Trophoblast cell (in vitro differentiated cells and primary cell): ENCODE results near the gene APOE.

Experiments
- DNase-seq, 2 donors: peaks; one replicate each; pipeline ENCODE4 v3.0.0-alpha.2; 2016
- H2AFZ ChIP-seq: 2 replicates; pipeline ENCODE4 v1.6.1; 2013; ENCODE audit warnings: low read length, moderate library complexity, mild to moderate bottlenecking; ENCODE audit not compliant: insufficient read depth, poor library complexity
- H2AK5ac ChIP-seq: 2 replicates; pipeline ENCODE4 v1.6.1; 2013; ENCODE audit warnings: mild to moderate bottlenecking, low read length
- H2BK120ac ChIP-seq: 2 replicates; pipeline ENCODE4 v1.6.1; 2013; ENCODE audit warnings: low read length, mild to moderate bottlenecking, moderate library complexity; ENCODE audit not compliant: insufficient read depth, poor library complexity
- H2BK12ac ChIP-seq: 2 replicates; pipeline ENCODE4 v1.6.1; 2013; ENCODE audit warnings: mild to moderate bottlenecking, low read length, moderate library complexity
- H2BK5ac ChIP-seq: 2 replicates; pipeline ENCODE4 v1.6.1; 2013; ENCODE audit warnings: low read length, low read depth, moderate library complexity, mild to moderate bottlenecking; ENCODE audit not compliant: poor library complexity
- H3K14ac ChIP-seq: 2 replicates; pipeline ENCODE4 v1.6.1; 2013; ENCODE audit warnings: mild to moderate bottlenecking, low read length
- H3K18ac ChIP-seq: 2 replicates; pipeline ENCODE4 v1.6.1; 2013; ENCODE audit warnings: mild to moderate bottlenecking, low read length
- H3K23ac ChIP-seq: 2 replicates; pipeline ENCODE4 v1.6.1; 2013; ENCODE audit warnings: low read length
- H3K27ac ChIP-seq: 2 replicates; pipeline ENCODE4 v1.5.1; 2013; ENCODE audit warnings: low read depth, mild to moderate bottlenecking, inconsistent platforms, low read length, moderate library complexity
- H3K27me3 ChIP-seq: 2 replicates; pipeline ENCODE4 v1.6.1; 2013; ENCODE audit warnings: inconsistent platforms, mild to moderate bottlenecking, low read length, moderate library complexity; ENCODE audit not compliant: insufficient read depth
- H3K36me3 ChIP-seq, 2 experiments: 1 replicate in 1 of 2; 2 replicates in 1 of 2; pipeline ENCODE4 v1.6.1; 2013; ENCODE audit warnings: low read length in 2 of 2, mild to moderate bottlenecking in 2 of 2, moderate library complexity in 1 of 2; ENCODE audit not compliant: insufficient read depth in 2 of 2, control insufficient read depth in 1 of 2
- H3K4ac ChIP-seq: 2 replicates; pipeline ENCODE4 v1.6.1; 2013; ENCODE audit warnings: low read depth, mild to moderate bottlenecking, low read length, moderate library complexity
- H3K4me1 ChIP-seq, 2 experiments: 1 replicate in 1 of 2; 2 replicates in 1 of 2; pipeline ENCODE4 v1.6.1; 2013; ENCODE audit warnings: low read length in 2 of 2, mild to moderate bottlenecking in 2 of 2, moderate library complexity in 1 of 2; ENCODE audit not compliant: insufficient read depth in 2 of 2, control insufficient read depth in 1 of 2
- H3K4me2 ChIP-seq: 2 replicates; pipeline ENCODE4 v1.6.1; 2013; ENCODE audit warnings: inconsistent platforms, mild to moderate bottlenecking, low read length, moderate library complexity
- H3K4me3 ChIP-seq: 2 replicates; pipeline ENCODE4 v1.5.1; 2013; ENCODE audit warnings: mild to moderate bottlenecking, low read depth, low read length, inconsistent platforms
- H3K79me1 ChIP-seq: one replicate; pipeline ENCODE4 v1.6.1; 2013; ENCODE audit warnings: low read length
- H3K79me2 ChIP-seq: 2 replicates; pipeline ENCODE4 v1.6.1; 2013; ENCODE audit warnings: low read length, mild to moderate bottlenecking; ENCODE audit not compliant: control insufficient read depth, insufficient read depth, poor library complexity
- H3K9ac ChIP-seq: 2 replicates; pipeline ENCODE4 v1.6.1; 2013; ENCODE audit warnings: mild to moderate bottlenecking, low read length
- H3K9me3 ChIP-seq: 2 replicates; pipeline ENCODE4 v1.6.1; 2013; ENCODE audit warnings: low read depth, mild to moderate bottlenecking, control low read depth, inconsistent platforms, low read length; ENCODE audit not compliant: insufficient read depth
- H4K12ac ChIP-seq: 2 replicates; pipeline ENCODE4 v1.6.1; 2013; ENCODE audit warnings: low read depth, mild to moderate bottlenecking, low read length, moderate library complexity
- H4K8ac ChIP-seq: 2 replicates; pipeline ENCODE4 v1.6.1; 2013; ENCODE audit warnings: low read depth, mild to moderate bottlenecking, low read length, moderate library complexity
- H4K91ac ChIP-seq: one replicate; pipeline ENCODE4 v1.6.1; 2013; ENCODE audit warnings: low read depth, mild to moderate bottlenecking, low read length, moderate library complexity
- WGBS: extraction: QIAGEN DNeasy Blood & Tissue Kit; methylation state at CpG from one replicate; pipeline ENCODE4 v1.1.7; 2013; ENCODE audit warnings: missing lambda C conversion rate; ENCODE audit not compliant: insufficient read length, insufficient coverage; ENCODE audit errors: extremely low coverage; 5-methylcytosine and 5-hydroxymethylcytosine counted together

Gene APOE

DNA sequence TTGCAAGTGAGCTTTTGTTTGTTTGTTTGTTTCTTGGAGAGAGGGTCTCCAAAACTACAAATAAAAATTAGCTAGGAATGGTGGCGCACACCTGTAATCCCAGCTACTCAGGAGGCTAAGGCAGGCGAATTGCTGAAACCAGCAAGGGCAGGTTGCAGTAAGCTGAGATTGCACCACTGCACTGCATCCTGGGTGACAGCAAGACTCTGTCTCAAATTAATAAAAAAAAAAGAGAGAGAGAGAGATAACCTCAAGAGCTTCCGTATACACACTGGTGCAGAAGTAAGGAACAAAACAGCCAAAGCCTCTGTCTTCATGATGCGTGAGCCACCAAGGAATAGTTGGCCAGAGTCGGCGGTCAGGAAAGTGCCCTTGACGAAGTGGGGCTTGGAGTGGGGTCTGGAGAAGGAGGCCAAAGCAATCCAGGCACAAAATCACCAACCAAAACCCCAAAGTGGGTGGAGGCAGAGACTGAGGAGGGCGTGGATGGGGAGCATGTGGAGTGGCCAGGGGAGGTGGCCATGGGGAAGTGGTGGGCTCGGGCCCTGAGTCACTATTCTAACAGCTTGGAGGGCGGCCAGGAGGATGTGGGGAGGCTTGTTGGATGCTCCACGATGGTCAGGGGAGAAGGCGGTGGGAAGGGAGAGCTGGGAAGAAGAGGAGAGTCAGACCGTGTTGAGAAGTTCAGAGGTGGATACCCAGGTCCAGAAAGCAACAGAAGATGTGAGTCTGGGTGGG lies 35.7 kb upstream of the APOE start:
- Histone ChIP-seq H4K8ac (no peak overlapping the region), H3K4me1 (peaks cover 17 to 19% of the 10 kb centered on the region in 2 experiments), H3K18ac (no peak overlapping the region), H2BK5ac (no peak overlapping the region), H2AFZ (no peak overlapping the region), H3K9ac (no peak overlapping the region), H3K79me1 (peaks cover 4% of the 10 kb centered on the region), H3K9me3 (peaks cover 2% of the 10 kb centered on the region), H3K4me3 (no peak overlapping the region), H3K79me2 (no peaks in the 10 kb centered on the region), H3K27ac (no peak overlapping the region), H2BK120ac (no peak overlapping the region), H2BK12ac (no peak overlapping the region), H3K14ac (no peak overlapping the region), H4K12ac (no peak overlapping the region), H3K27me3 (no peaks in the 10 kb centered on the region), H3K4me2 (no peak overlapping the region), H3K23ac (no peak overlapping the region), H4K91ac (no peak overlapping the region), H2AK5ac (no peak overlapping the region), H3K36me3 (peaks cover 74 to 76% of the 10 kb centered on the region in 2 experiments), H3K4ac (no peak overlapping the region)
- no peak for DNase-seq
- WGBS: no CpG with 5 or more reads among the region's 13 CpGs

- Histone ChIP-seq H3K4me2 (no peak overlapping the region), H2AK5ac (no peak overlapping the region), H3K79me2 (no peaks in the 10 kb centered on the region), H3K14ac (no peak overlapping the region), H3K27me3 (no peaks in the 10 kb centered on the region), H2BK120ac (no peak overlapping the region), H3K23ac (no peak overlapping the region), H2AFZ (no peak overlapping the region), H4K8ac (no peak overlapping the region), H3K4me1 (peaks cover 26 to 32% of the 10 kb centered on the region in 2 experiments), H2BK5ac (no peak overlapping the region), H2BK12ac (no peak overlapping the region), H4K12ac (no peak overlapping the region), H3K27ac (no peak overlapping the region), H4K91ac (no peak overlapping the region), H3K18ac (no peak overlapping the region), H3K9ac (no peak overlapping the region), H3K9me3 (peaks cover 2% of the 10 kb centered on the region), H3K4me3 (no peak overlapping the region), H3K36me3 (peaks cover 66 to 73% of the 10 kb centered on the region in 2 experiments), H3K4ac (no peak overlapping the region), H3K79me1 (peaks cover 11% of the 10 kb centered on the region)
- DNase-seq: no peak
- no CpG with 5 or more reads among the region's 14 CpGs for WGBS
These were observed 33.8 kb upstream of the APOE start for GRCh38 chr19:44871809-44872208.

GRCh38 chr19:44872661-44873060 lies 32.9 kb upstream of the APOE start:
- Histone ChIP-seq H3K9me3 (peaks cover 2% of the 10 kb centered on the region), H3K18ac (no peak overlapping the region), H2AFZ (no peak overlapping the region), H3K14ac (no peak overlapping the region), H3K27me3 (no peaks in the 10 kb centered on the region), H4K91ac (no peak overlapping the region), H3K9ac (no peak overlapping the region), H3K4me2 (no peak overlapping the region), H3K4ac (no peak overlapping the region), H2BK120ac (no peak overlapping the region), H2BK12ac (no peak overlapping the region), H3K23ac (no peak overlapping the region), H4K8ac (no peak overlapping the region), H2BK5ac (no peak overlapping the region), H2AK5ac (no peak overlapping the region), H3K4me1 (peaks cover 34 to 40% of the 10 kb centered on the region in 2 experiments), H3K27ac (no peak overlapping the region), H3K79me1 (peaks cover 14% of the 10 kb centered on the region), H3K79me2 (no peaks in the 10 kb centered on the region), H3K4me3 (no peak overlapping the region), H3K36me3 (peaks cover 68 to 75% of the 10 kb centered on the region in 2 experiments), H4K12ac (no peak overlapping the region)
- no CpG with 5 or more reads among the region's 4 CpGs for WGBS
- no peak for DNase-seq

- no peak overlapping the region for H3K23ac ChIP-seq
- H3K36me3 ChIP-seq: peaks cover 75 to 77% of the 10 kb centered on the region in 2 experiments
- peaks cover 2% of the 10 kb centered on the region for H3K9me3 ChIP-seq
- H3K18ac ChIP-seq: peak overlapping the region; percentile 36
- H3K27ac ChIP-seq: peak overlapping the region; percentile 86
- no peak overlapping the region for H3K4me2 ChIP-seq
- peaks cover 51 to 56% of the 10 kb centered on the region in 2 experiments for H3K4me1 ChIP-seq
- no peaks in the 10 kb centered on the region for H3K27me3 ChIP-seq
- peak overlapping the region; percentile 57 for H2BK120ac ChIP-seq
- no CpG with 5 or more reads among the region's 16 CpGs for WGBS
- peak overlapping the region; percentile 47 for H4K91ac ChIP-seq
- H2AFZ ChIP-seq: no peak overlapping the region
- H3K79me1 ChIP-seq: peaks cover 26% of the 10 kb centered on the region
- H4K8ac ChIP-seq: no peak overlapping the region
- DNase-seq: no peak
- H3K4me3 ChIP-seq: no peak overlapping the region
- H4K12ac ChIP-seq: no peak overlapping the region
- H2AK5ac ChIP-seq: peak overlapping the region; percentile 61
- peak overlapping the region; percentile 3 for H2BK12ac ChIP-seq
- peak overlapping the region; percentile 22 for H3K4ac ChIP-seq
- no peak overlapping the region for H3K9ac ChIP-seq
- H2BK5ac ChIP-seq: peak overlapping the region; percentile 72
- H3K79me2 ChIP-seq: peaks cover 8% of the 10 kb centered on the region
- peak overlapping the region; percentile 7 for H3K14ac ChIP-seq
These were observed 31.3 kb upstream of the APOE start for GRCh38 chr19:44874317-44874716.
